GM13977 (cell line): ENCODE measurements around the gene DLX6.

ENCODE experiments used
- DNase-seq: peaks from one replicate; pipeline ENCODE4 v3.0.0; 2012; ENCODE audit warnings: low spot score
- in situ Hi-C: fragments of 300-500 bp; cut with MboI; formaldehyde crosslinking; loops from one replicate; pipeline ENCODE4 v1.12.0; 2022; ENCODE audit warnings: low sequenced_read_pairs, low pct_unique_long_range_greater_than_20kb, mixed read lengths, inconsistent platforms; ENCODE audit not compliant: unreplicated experiment
- TF ChIP-seq, protein P1 (sequence below): IDR thresholded peaks from 2 replicates; pipeline ENCODE4 v1.5.1; 2012; ENCODE audit warnings: mild to moderate bottlenecking, control low read depth; ENCODE audit not compliant: insufficient read depth; ENCODE audit errors: extremely low read depth, missing control alignments

Gene DLX6

DNA sequence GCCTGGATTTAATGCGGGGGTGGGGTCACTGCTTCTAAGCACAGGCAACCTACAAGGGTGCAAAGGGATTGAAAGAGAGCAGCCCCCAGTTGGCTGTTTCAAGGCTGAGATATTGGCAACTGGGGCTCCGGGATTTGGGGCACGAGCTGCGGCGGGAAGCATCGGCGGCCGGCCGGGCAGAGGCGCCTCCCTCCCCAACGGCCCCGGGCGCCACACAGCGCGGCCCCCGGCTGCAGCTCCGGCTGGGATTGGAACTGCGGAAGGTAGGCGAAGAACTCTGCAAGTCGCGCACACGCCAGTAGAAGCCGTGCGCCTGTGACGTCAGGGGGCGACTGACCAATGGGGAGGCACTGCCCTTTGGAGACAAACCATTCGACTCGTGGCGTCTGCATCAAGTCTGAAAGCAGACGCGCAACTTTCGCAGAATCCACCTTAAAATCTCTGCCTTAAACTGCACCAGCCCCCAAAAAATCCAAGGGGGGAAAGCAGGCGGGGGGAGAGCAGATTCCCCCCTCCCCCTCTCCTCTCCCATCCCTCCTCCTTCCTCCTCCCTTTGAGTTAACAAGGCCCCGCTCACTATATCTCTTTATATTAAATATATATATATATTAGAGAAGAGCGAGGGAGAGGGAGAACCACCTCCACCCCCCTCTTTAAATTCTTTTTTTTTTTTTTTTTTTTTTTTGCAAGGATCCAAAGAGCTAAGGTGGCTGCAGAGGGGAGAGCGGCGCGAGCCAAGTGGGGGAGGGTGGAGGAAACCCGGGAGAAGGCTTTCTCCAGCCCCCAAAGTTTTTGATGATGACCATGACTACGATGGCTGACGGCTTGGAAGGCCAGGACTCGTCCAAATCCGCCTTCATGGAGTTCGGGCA lies at the start of gene DLX6:
DLX6 (plus strand) TSS at position 371 of the 872 bp plus-strand sequence; CDS start at position 796, 425 bp downstream.
- TF ChIP-seq, protein P1, sequence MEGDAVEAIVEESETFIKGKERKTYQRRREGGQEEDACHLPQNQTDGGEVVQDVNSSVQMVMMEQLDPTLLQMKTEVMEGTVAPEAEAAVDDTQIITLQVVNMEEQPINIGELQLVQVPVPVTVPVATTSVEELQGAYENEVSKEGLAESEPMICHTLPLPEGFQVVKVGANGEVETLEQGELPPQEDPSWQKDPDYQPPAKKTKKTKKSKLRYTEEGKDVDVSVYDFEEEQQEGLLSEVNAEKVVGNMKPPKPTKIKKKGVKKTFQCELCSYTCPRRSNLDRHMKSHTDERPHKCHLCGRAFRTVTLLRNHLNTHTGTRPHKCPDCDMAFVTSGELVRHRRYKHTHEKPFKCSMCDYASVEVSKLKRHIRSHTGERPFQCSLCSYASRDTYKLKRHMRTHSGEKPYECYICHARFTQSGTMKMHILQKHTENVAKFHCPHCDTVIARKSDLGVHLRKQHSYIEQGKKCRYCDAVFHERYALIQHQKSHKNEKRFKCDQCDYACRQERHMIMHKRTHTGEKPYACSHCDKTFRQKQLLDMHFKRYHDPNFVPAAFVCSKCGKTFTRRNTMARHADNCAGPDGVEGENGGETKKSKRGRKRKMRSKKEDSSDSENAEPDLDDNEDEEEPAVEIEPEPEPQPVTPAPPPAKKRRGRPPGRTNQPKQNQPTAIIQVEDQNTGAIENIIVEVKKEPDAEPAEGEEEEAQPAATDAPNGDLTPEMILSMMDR: no peak
- in situ Hi-C loops: no loop called here

DNA sequence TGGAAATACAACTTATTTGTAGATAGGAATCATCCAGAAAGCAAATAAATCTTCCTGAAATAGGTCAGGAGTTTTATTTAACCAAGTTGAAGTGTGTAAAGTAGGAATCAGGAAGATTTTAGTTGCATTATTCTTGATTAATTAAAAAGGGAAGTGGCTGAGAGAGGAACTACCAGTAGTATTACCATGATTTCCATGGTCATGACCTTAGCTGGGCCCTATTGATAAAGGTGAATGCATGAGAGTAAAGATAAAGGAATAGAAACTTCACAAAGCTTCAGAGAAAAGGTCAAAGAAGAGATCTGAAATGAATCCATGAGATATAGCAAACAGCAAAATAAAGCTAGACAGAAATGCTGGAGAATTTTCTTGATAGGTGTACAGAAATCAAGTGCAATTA lies 46.2 kb upstream of the DLX6 start:
- no peak for DNase-seq
- TF ChIP-seq, protein P1: no peak
- in situ Hi-C loops: no loop called here

More for the DNA sequence above, at the start of gene DLX6:
- DNase-seq: peak; percentile 76

DNA sequence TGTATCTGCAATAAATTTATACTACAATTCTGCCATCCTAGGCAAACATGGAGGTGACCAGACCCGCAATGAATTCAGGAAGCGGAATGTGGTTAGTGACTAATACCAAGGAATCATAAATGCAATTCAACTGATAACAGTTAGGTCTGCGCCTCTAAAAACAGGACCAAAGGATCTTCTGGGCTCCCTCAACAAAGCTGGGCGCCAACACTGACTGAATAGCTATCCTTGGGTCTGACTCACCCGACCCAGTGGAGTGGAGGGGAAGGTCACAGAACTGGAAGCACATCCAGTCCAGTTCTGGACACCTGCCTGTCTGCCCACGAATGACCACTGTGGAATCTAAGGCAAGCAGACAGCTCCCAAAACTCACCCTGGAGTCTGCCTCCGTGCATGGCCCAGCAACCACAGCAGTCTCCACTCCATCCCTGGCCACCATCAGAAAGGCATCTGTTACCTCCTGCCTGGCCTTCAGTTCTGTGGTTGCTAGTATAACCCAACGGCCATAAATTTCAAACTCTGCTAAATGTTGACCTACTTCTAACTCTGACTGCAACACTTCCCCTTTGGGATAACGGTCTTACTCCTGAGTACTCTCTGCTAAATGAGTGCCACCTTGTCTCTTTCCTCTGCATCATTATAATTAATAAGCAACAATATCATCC lies 43.0 kb upstream of the DLX6 start:
- TF ChIP-seq, protein P1: no peak
- DNase-seq: no peak
- in situ Hi-C loops: no loop called here

DNA sequence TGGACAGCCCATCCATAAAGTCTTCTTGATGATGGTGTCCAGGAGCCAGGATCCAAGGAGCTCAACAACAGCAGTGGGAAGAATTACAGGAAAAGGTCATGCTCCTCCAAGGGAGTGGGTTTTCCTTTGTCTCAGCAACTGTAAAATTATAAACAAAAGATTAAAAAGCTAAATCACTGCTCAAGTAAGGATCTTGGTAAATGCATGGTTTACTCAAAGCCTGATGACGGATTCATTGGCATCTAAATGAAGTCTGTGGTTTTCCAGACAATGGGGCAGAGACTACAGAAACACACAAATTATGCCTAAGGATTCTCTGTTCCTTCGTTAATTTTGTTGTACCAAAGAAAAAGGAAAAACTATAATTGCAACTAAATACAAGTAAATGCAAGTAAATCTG lies 36.4 kb upstream of the DLX6 start:
- TF ChIP-seq, protein P1: no peak
- DNase-seq: no peak
- in situ Hi-C loops: no loop called here

DNA sequence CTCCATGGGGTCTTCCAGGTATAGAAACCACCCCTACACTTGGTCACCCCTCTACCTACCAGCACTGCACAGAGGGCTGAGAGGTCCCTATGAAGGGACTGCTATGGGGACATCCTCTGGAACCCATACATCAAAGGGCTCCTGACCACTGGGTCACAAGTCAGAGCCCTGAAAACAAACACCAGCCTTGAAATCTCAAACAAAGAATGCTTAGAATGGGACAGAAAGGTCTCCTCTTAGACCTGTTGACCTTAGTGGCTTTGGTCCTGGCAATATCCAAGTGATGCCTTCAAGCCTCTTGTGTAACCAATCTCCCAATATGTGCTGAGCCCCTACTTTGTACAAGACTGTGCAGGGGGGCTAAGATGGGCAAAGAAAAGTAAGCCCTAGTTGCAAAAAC lies 34.6 kb upstream of the DLX6 start:
- in situ Hi-C loops: no loop called here
- DNase-seq: no peak
- TF ChIP-seq, protein P1: no peak

DNA sequence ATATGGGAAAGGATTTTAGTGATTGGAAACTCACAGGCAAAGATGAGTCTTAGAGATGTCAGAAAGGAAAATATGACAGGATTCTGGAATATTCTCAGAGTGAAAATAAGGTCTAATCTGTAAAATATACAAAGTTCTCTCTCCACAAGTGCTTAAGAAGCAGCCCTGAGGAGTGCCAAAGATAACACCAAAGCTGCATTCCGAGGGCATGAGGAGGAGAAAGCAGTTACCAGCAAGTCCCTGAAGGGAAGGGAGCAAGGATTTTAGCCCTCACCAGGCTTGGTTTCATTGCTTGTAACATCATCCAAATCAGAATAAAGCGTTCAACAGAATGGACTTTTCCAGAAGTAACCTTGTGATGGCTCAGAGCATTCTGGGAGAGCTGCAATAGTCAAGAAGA lies 31.4 kb upstream of the DLX6 start:
- TF ChIP-seq, protein P1: no peak
- no peak for DNase-seq
- in situ Hi-C loops: no loop called here
